ENCODE measurements around the gene LMBR1L.

Gene LMBR1L

DNA sequence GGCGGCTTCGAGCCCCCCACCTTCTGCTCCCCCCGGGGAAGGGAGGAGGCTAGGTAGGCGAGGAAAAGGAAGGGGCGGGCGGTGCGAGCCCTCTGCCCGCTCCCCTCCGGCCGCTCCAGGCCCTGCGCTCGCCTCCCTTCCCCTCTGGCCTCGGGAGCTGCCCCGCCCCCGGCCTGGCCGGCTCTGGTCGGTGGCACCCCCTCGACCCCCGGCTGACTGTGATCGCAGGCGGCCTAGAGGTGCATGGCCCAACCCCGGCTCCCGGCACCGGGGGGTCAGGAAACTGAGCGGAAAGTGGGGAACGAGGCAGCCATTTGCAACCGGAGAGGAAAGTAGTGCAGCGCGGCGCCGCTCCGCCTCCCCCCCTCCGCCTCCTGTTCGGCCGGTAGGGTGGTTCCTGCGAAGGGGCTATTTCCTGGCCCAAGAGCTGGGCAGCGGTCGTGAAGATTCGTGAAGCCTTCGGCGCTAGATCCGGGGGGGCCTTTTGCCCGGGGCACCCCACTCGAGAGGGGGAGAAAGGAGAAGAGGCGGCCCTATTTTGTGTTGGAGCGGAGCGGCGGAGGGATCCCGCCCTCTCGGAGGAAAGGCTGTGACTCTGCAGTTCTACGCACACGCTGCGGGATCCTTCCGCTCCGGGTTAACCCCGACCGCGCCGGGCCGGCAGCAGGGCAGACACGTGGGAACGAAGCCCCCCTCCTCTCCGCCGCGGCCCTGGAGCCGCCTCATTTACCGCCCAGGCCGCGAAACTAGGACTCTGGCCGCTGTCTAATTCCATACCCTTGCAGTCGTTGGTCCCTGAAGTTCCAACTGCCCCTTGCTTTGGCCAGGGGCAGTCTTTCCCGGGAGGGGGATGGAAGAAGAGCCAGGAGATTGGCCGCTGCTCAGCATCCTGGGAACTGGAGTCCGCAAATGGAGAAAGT lies 50.1 kb downstream of the LMBR1L start, which contains the start of gene KMT2D:
Gene KMT2D, minus strand, starts transcription at position 558 of the 920 bp plus-strand sequence. CDS start 5,470 bp downstream, outside the sequence.
- Mint-ChIP-seq H3K9me3 (no peaks in the 10 kb centered on the region), H3K27ac (peak within 1 kb of the TSS; percentile 97 to 98), H3K4me1 (ENCODE audit: low read depth in 2 of 2) (peaks cover 51 to 57% of the 10 kb centered on the region in 2 donors), H3K27me3 (no peaks in the 10 kb centered on the region), H3K36me3 (ENCODE audit: insufficient read depth) (peaks cover 29% of the 10 kb centered on the region), H3K4me3 (peak within 1 kb of the TSS; percentile 94 to 96)
- peak; percentile 77 for ATAC-seq (replicated peaks)
- peak; percentile 79 to 86 (median 80) for DNase-seq

DNA sequence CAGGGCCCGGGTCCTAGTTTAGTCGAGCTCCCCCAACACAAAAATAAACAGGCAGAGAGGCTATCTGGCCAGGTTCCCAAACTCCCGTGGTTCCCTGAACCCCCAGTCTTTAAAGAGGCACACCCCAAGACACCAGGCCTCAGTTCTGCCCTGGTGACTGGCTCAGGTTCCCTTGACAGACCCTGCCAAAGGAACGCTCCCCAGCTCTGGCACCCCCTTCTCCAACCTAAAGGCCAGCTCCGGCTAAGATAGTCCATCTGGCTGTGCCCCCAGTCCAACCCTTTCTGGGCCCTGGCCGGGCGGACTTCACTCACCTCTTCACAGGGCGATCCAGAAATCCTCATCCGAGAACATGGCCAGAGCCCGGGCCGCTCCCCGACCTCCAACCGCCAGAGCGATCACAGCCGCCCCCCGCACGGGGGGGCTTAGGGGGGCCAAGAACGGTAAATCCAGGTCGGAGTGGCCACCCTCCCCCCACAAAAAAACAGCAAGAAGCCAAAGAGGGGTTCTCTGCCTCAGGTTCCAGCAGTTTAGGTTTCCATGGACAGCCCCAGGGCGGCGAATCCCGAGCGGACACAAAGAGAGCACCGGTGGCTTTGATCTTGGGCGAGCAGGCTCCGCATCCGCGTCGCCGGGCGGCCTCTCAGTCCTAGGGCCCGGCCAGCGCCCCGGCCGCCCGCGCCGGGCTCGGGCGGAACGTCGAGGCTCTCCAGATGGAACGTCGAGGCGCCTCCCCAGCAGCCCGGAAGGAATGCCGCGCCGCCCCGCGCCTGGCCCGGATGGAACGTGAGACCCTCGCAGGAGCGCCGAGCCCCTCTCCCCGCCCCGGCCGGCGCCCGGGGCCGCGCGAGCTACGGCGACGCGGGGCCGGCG lies 51.1 kb downstream of the LMBR1L start:
- Mint-ChIP-seq H3K4me1 (ENCODE audit: low read depth in 2 of 2) (peaks cover 61 to 67% of the 10 kb centered on the region in 2 donors), H3K36me3 (ENCODE audit: insufficient read depth) (peaks cover 34% of the 10 kb centered on the region), H3K4me3 (peak overlapping the region; percentile 94 to 96), H3K9me3 (no peaks in the 10 kb centered on the region), H3K27ac (peak overlapping the region; percentile 90 to 97), H3K27me3 (no peaks in the 10 kb centered on the region)
- DNase-seq (peak in 1 of 3 experiments; percentile 24), ATAC-seq (replicated peaks) (peak; percentile 5)

DNA sequence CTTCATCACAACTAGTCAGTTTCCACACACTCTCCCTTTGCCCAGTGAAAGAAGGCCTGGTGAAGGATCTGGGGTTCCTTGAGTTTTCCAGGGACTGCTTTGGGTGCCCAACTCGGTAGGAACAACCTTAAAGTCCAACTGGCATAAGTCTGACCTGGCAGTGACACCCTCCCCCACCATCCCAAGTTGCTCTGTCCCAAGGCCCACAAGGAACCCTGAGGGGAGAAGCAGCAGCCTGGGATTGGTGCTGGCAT lies 51.7 kb downstream of the LMBR1L start:
- ATAC-seq (replicated peaks) (no peak), DNase-seq (no peak)
- H3K9me3 Mint-ChIP-seq: no peaks in the 10 kb centered on the region
- H3K27me3 Mint-ChIP-seq: no peaks in the 10 kb centered on the region
- H3K36me3 Mint-ChIP-seq (ENCODE audit: insufficient read depth): peaks cover 36% of the 10 kb centered on the region
- peak overlapping the region; percentile 94 to 96 for H3K4me3 Mint-ChIP-seq
- peaks cover 61 to 67% of the 10 kb centered on the region in 2 donors for H3K4me1 Mint-ChIP-seq (ENCODE audit: low read depth in 2 of 2)
- peak overlapping the region; percentile 90 to 97 for H3K27ac Mint-ChIP-seq

DNA sequence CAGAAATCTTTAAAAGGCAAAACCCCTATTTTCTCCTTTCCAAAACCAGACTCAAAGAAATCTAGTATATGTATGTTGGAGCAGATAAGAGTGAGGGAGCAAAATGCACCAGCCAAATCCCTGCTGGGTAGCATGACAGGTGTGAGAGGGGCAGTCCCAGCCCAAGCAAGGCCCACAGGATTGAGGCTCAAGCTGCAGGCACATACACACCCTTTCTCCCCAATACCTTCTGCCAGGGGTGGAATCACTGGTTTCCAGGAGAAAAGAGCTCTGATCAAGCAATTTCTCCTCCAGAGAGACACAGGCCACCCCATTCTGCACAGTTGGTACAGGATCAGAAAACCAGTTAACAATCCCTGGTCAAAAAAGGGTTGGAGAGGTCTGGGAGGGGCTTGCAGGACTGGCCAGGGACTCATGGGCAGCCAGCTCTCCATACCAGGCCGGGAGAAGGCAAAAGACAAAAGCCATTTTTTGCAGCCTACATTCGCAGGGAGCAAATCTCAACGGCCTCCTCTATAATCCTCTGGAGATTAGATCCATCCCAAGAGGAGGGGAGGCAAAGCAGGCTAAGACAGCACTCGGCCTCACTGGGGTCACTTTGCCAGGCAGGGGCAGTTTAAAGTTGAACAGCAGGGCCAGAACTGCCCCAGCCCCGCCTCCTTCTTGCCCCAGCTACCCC lies 52.1 kb downstream of the LMBR1L start:
- H3K9me3 Mint-ChIP-seq: no peaks in the 10 kb centered on the region
- peak overlapping the region; percentile 90 to 97 for H3K27ac Mint-ChIP-seq
- H3K4me3 Mint-ChIP-seq: peak overlapping the region; percentile 94 to 96
- H3K36me3 Mint-ChIP-seq (ENCODE audit: insufficient read depth): peaks cover 41% of the 10 kb centered on the region
- peaks cover 60 to 64% of the 10 kb centered on the region in 2 donors for H3K4me1 Mint-ChIP-seq (ENCODE audit: low read depth in 2 of 2)
- no peak for ATAC-seq (replicated peaks)
- DNase-seq: no peak
- no peaks in the 10 kb centered on the region for H3K27me3 Mint-ChIP-seq

DNA sequence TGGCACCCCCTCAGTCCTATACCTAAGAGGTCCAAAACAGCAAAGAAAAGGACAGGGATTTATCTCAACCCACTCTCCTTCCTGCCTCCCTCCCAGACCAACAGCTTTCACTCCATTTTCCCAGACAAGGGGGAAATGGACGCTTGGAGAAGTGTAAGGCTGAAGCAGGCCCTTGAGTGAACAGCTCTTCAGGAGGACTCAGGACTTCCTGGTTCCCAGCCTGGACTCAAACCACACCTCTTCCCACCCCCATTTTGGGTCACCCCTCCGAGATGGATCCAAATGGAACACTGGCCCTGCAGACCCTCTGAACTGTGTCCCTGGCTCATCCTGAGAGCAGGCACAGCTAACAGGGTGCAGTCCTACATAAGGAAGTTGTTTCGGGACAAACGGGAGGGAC lies 52.8 kb downstream of the LMBR1L start:
- Mint-ChIP-seq H3K36me3 (ENCODE audit: insufficient read depth) (peaks cover 47% of the 10 kb centered on the region), H3K4me3 (peak overlapping the region; percentile 94 to 96), H3K9me3 (no peaks in the 10 kb centered on the region), H3K4me1 (ENCODE audit: low read depth in 2 of 2) (peaks cover 64% of the 10 kb centered on the region in 2 donors), H3K27me3 (no peaks in the 10 kb centered on the region), H3K27ac (peak overlapping the region; percentile 90 to 97)
- ATAC-seq (replicated peaks): no peak
- no peak for DNase-seq

DNA sequence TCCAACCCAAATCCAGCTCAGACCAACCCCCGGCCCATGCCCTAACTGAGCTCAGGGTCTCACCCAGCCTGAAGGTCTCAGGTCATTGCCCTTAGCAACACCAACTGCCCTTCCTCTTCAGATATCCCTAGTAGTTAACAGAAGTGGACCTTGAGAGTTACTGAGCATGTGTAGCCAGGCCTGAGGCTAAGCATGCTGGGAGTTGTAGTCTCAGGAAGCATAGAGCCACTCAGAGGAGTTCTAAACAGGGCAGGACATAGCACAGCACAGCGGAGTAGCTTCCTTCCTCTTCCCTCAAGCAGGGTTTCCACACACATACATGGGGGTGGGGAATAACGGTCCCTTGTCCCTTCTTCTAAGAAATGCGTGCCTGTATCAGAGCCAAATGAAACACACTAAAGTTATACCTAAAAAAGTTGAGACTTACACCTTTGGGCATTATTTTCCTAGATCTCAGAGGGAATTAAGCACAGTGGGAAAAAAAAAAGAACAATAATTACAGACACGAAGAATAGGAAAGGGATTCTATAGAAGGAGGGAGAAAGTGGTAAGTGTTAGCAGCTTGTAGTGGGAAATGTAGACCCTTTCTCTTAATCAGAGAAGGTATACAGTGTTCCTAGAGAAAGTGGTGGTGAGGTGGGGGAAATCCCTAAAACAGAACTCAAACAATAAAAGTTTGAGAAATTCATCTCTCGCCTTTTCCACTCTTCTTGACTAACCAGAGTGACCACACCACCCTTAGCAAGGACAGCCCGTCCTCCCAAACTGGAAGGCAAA lies 54.5 kb downstream of the LMBR1L start:
- Mint-ChIP-seq H3K9me3 (no peaks in the 10 kb centered on the region), H3K27me3 (no peaks in the 10 kb centered on the region), H3K27ac (peak overlapping the region; percentile 90 to 97), H3K4me3 (peak overlapping the region; percentile 94 to 96), H3K36me3 (ENCODE audit: insufficient read depth) (peaks cover 57% of the 10 kb centered on the region), H3K4me1 (ENCODE audit: low read depth in 2 of 2) (peaks cover 59 to 66% of the 10 kb centered on the region in 2 donors)
- peak; percentile 34 to 47 (median 35) for DNase-seq
- ATAC-seq (replicated peaks): peak; percentile 65

DNA sequence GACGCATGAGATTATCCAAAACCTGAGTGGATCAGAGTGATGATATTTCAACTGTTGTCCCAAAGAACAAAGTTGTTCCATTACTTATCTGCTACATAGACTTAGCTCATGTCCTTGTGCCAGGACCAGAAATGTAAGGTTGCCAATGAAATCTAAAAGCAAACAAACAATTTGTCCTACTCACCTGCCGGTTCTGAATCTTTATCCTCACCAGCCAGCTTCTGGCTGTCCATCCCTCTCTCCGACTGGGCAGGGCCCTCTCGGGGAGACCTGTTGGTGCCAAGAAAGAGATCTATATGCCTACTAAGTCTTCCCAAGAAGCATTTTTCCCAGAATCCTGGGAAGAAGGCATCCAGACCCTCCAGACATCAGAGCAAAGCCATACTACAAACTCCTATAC lies 55.6 kb downstream of the LMBR1L start:
- Mint-ChIP-seq H3K36me3 (ENCODE audit: insufficient read depth) (peaks cover 55% of the 10 kb centered on the region), H3K9me3 (no peaks in the 10 kb centered on the region), H3K27me3 (no peaks in the 10 kb centered on the region), H3K4me3 (peak overlapping the region in 1 of 2 donors; percentile 94), H3K4me1 (ENCODE audit: low read depth in 2 of 2) (peaks cover 52 to 67% of the 10 kb centered on the region in 2 donors), H3K27ac (peak overlapping the region; percentile 90 to 97)
- ATAC-seq (replicated peaks) (no peak), DNase-seq (no peak)

DNA sequence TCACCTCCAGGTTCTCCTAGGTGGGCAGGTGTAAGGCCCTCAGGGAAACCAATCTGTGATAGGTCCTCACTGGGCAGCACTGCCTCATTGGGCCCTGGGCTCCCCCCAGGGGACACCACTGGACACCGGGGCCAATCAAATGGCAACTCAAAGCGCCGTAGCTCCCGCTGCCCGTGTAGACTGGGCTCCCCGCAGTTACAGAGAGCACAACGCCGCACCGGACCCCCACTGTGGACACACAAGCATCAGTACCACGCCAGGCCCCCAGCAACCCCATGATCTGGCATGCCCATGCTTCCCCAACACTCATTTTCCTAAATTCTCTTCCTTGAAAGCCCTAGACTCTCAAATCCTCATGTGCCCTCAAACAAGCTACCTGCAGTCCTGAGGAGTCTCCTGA lies 56.1 kb downstream of the LMBR1L start:
- Mint-ChIP-seq H3K9me3 (no peaks in the 10 kb centered on the region), H3K27ac (no peak overlapping the region), H3K36me3 (ENCODE audit: insufficient read depth) (peaks cover 60% of the 10 kb centered on the region), H3K27me3 (no peaks in the 10 kb centered on the region), H3K4me3 (no peak overlapping the region), H3K4me1 (ENCODE audit: low read depth in 2 of 2) (peaks cover 52 to 67% of the 10 kb centered on the region in 2 donors)
- no peak for ATAC-seq (replicated peaks)
- DNase-seq: no peak

DNA sequence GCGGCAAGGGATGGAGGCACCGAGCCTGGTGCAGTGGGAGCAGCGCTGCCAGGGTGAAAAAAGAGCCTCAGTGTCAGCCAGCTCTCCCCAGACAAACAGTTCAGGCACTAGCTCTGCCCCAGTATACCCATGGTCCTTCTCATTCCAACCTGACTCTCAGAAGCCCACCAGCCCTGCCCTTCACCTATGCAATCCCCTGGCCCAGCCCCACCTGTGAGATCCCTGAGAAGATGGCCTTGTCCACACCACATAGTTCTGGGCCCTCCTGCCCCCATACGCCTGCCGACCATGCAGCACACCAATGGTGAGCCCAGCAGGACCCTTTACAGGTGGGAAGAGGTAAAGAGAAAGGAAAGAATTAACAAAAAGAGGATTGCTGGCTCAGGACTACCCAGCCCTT lies 56.6 kb downstream of the LMBR1L start:
- H3K36me3 Mint-ChIP-seq (ENCODE audit: insufficient read depth): peaks cover 60% of the 10 kb centered on the region
- ATAC-seq (replicated peaks): no peak
- H3K4me3 Mint-ChIP-seq: no peak overlapping the region
- H3K27me3 Mint-ChIP-seq: no peaks in the 10 kb centered on the region
- H3K9me3 Mint-ChIP-seq: no peaks in the 10 kb centered on the region
- H3K4me1 Mint-ChIP-seq (ENCODE audit: low read depth in 2 of 2): peaks cover 48 to 62% of the 10 kb centered on the region in 2 donors
- H3K27ac Mint-ChIP-seq: no peak overlapping the region
- no peak for DNase-seq

DNA sequence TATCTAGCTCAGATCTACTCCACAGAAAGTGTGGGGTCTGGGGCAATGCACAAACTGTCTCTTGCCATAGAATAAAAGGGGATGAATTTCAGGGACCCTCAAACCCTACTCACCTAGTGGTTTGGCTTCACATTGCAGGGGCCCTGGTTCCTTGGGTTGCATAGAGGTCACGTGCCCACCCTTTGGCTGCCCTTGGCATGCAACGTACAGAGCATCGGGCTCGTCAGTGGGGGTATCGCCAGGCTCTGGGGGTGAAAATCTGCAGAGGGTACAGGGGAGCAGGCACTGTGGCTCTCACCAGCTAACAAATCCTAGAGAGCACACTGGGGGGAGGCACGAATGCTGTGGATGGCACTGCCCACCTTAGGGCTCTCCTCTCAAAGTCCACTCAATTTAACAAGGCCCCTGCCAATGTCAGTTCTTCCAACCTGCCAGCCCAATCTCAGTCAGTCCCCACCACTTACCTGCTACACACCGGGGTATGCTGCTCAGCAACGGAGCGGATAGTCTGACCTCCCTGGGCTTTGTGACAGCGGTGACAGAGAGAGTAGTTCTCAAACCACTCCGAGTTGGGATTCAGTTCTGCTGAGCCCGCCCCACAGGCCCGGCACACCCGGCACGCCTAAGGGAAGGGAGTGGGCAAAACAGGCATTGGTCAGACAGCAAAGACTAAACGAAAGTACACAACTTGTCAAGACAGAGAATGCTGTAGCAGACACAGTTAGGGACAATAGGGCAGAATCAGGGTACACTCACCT lies 58.0 kb downstream of the LMBR1L start:
- H3K4me1 Mint-ChIP-seq (ENCODE audit: low read depth in 2 of 2): peaks cover 33 to 52% of the 10 kb centered on the region in 2 donors
- peak overlapping the region; percentile 18 to 51 for H3K27ac Mint-ChIP-seq
- H3K36me3 Mint-ChIP-seq (ENCODE audit: insufficient read depth): peaks cover 64% of the 10 kb centered on the region

DNA sequence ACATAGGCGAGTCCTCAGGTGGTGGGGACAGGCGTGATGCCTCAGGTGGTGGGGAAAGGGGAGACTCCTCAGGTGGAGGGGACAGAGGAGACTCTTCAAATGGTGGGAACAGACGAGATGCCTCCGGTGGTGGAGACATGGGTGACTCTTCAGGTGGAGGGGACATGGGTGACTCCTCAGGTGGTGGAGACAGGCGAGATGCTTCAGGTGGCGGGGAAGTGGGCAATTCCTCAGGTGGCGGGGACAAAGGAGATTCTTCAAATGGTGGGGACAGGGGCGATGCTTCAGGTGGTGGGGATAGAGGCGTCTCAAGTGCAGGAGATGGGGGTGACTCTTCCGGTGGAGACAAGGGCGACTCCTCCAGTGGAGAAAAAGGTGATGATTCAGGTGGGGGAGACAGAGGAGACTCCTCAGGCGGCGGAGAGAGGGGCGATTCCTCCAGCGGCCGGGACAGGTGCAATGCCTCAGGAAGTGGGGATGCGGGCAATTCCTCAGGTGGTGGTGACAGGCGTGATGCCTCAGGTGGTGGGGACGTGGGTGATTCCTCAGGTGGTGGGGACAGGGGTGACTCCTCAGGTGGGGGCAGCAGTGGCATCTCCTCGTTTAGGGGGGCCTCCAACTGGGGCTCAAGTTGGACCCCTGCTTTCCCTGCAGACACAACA lies 58.7 kb downstream of the LMBR1L start:
- no peak overlapping the region for H3K4me3 Mint-ChIP-seq
- H3K4me1 Mint-ChIP-seq (ENCODE audit: low read depth in 2 of 2): peaks cover 26 to 45% of the 10 kb centered on the region in 2 donors
- H3K9me3 Mint-ChIP-seq: no peaks in the 10 kb centered on the region
- H3K27me3 Mint-ChIP-seq: no peaks in the 10 kb centered on the region
- peak overlapping the region; percentile 18 to 51 for H3K27ac Mint-ChIP-seq
- H3K36me3 Mint-ChIP-seq (ENCODE audit: insufficient read depth): peaks cover 71% of the 10 kb centered on the region
- no peak for DNase-seq
- no peak for ATAC-seq (replicated peaks)

More for the DNA sequence above, 58.0 kb downstream of the LMBR1L start:
- DNase-seq (no peak), ATAC-seq (replicated peaks) (no peak)
- Mint-ChIP-seq H3K27me3 (no peaks in the 10 kb centered on the region), H3K4me3 (no peak overlapping the region), H3K9me3 (no peaks in the 10 kb centered on the region)
